K562 (cell line): ENCODE results near the gene SLC26A2. TPM values are rescaled to one million over a fixed set of nuclear protein-coding genes. Genes with fewer than 3 reads are reported as not detected.

Source experiments
- ASH1L ChIP-seq: fragments of 450-650 bp; IDR thresholded peaks from 2 replicates; pipeline ENCODE4 v1.6.1; 2018; ENCODE audit warnings: borderline replicate concordance, mild to moderate bottlenecking, low read depth; ENCODE audit not compliant: partially characterized antibody
- CBX5 ChIP-seq: IDR thresholded peaks from 2 replicates; pipeline ENCODE4 v1.6.1; 2014; ENCODE audit warnings: low read depth, borderline replicate concordance
- GATA2 ChIP-seq: sonication (generic); formaldehyde crosslinking; IDR thresholded peaks from 2 replicates; pipeline ENCODE4 v1.4.0; 2020; ENCODE audit warnings: mild to moderate bottlenecking, missing genetic modification reagents
- HEY1 ChIP-seq: fragments of 250-450 bp; sonication (Bioruptor Pico); IDR thresholded peaks from 2 replicates; pipeline ENCODE4 v1.5.0; 2020; ENCODE audit warnings: mild to moderate bottlenecking, moderate library complexity, borderline replicate concordance
- HMBOX1 ChIP-seq: sonication (generic); IDR thresholded peaks from 2 replicates; pipeline ENCODE4 v1.6.1; 2016
- KDM2B ChIP-seq: fragments of 250-450 bp; sonication (Bioruptor Pico); IDR thresholded peaks from 2 replicates; pipeline ENCODE4 v1.8.0; 2021; ENCODE audit warnings: mild to moderate bottlenecking, moderate library complexity
- KLF1 ChIP-seq: fragments of 450-650 bp; IDR thresholded peaks from 2 replicates; pipeline ENCODE4 v1.6.1; 2016; ENCODE audit warnings: missing genetic modification characterization, missing compliant biosample characterization
- PATZ1 ChIP-seq: fragments of 250-450 bp; sonication (Bioruptor Pico); IDR thresholded peaks from 2 replicates; pipeline ENCODE4 v1.5.0; 2020; ENCODE audit warnings: mild to moderate bottlenecking, borderline replicate concordance
- PKNOX1 ChIP-seq: fragments of 450-650 bp; IDR thresholded peaks from 2 replicates; pipeline ENCODE4 v1.6.1; 2016
- ZBTB40 ChIP-seq, 2 experiments: fragments of 450-650 bp in 1 of 2; sonication (generic) in 1 of 2; formaldehyde crosslinking in 1 of 2; IDR thresholded peaks; 2 replicates each; pipeline versions ENCODE4 v1.7.1 to v1.9.0; 2016 to 2022; ENCODE audit warnings: inconsistent platforms in 1 of 2, mild to moderate bottlenecking in 1 of 2, missing genetic modification reagents in 1 of 2
- ZC3H11A ChIP-seq: IDR thresholded peaks from 2 replicates; pipeline ENCODE4 v1.6.1; 2012; ENCODE audit warnings: low read depth, low read length, improper control_type of control experiment
- ZFX ChIP-seq: sonication (generic); formaldehyde crosslinking; IDR thresholded peaks from 2 replicates; pipeline ENCODE4 v1.8.0; 2022; ENCODE audit warnings: mild to moderate bottlenecking, missing genetic modification reagents, moderate library complexity
- ZNF583 ChIP-seq: fragments of 250-450 bp; sonication (Bioruptor Pico); IDR thresholded peaks from 2 replicates; pipeline ENCODE4 v1.4.0; 2020
- polyA plus RNA-seq, 8 experiments: library from polyadenylated mRNA; depleted of rRNA in 4 of 8; stranded (reverse) in 5 of 8; unstranded in 3 of 8; fragments of >200 nt; fragmentation: Nextera tagmentation in 2 of 8; fragmentation: Illumina TruSeq in 1 of 8; extraction: Ambion mirVana in 2 of 8; extraction: Trizol in 1 of 8; gene quantifications; 2 replicates each; pipeline versions ENCODE4 v1.2.1 to v1.2.3, GENCODE V29; 2011 to 2014; ENCODE audit warnings: inconsistent platforms in 1 of 8, missing spikeins in 1 of 8
- total RNA-seq, 7 experiments: library from RNA; depleted of rRNA in 6 of 7; stranded (reverse); fragments of >200 nt in 6 of 7; fragmentation: Illumina TruSeq in 2 of 7; extraction: Trizol in 2 of 7; gene quantifications; 2 replicates each; pipeline versions ENCODE4 v1.2.1 to v1.2.3, GENCODE V29; 2011 to 2021; ENCODE audit warnings: low replicate concordance in 1 of 7

Gene SLC26A2
- total and polyA plus RNA-seq, 9 of the 15 experiments (the other 6 are each of a cell fraction or from before 2014, with no cell fraction given), result 1.1 to 6.3 (median 3.6) TPM

GRCh38 chr5:149959406-149960236, 937 bp upstream of the SLC26A2 start (continued):
- TF ChIP-seq ZBTB40 (IDR thresholded peaks at IDR 0.05) (peak; percentile 36), ZBTB40 (CRISPR knock-in tag; IDR thresholded peaks at IDR 0.05) (no peak), ASH1L (no peak), ZFX (CRISPR knock-in tag) (0 out of 2 replicates have a peak, but pooled peaks have one; percentile 7), PKNOX1 (peak; percentile 82), GATA2 (CRISPR knock-in tag) (peak; percentile 46; the same call in 1 of the 2 replicates), HEY1 (peak; percentile 22; the same call in 1 of the 2 replicates), HMBOX1 (peak; percentile 66), KLF1 (tag) (0 out of 2 replicates have a peak, but pooled peaks have one; percentile 53), ZC3H11A (no peak), KDM2B (CRISPR knock-in tag) (0 out of 2 replicates have a peak, but pooled peaks have one; percentile 10), CBX5 (no peak), ZNF583 (CRISPR knock-in tag) (no peak), PATZ1 (CRISPR knock-in tag) (no peak)
